ENCODE results near the gene TMEM186. TPM values are rescaled to one million over a fixed set of nuclear protein-coding genes. Genes with fewer than 3 reads are reported as not detected.

The TMEM186 gene
- total and polyA plus RNA-seq, 2 experiments from 2014 or later: 8.3 to 14.8 TPM

DNA sequence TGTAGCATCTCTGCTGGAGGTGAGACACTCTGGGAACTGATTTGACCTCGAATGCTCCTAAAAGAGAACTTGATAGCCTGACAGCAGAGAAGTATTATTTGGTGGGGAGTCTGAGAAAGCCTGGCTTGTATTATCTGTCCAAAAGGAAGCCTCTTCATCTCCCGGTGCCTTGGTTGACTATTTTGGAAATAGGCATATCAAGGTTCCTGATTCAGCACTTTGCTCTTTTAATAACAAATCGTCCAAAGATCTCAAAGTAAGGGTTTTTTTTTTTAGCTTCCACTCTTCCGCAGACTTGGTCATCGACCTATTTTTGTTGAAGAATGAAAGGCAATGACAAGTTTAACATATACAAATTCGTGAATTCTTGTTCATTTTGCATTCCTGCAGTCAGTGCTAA is 14.8 kb downstream of the TMEM186 start:
- Histone ChIP-seq H3K4me3 (no peak overlapping the region), H3K9me2 (ENCODE audit: insufficient read depth) (no peaks in the 10 kb centered on the region), H4K20me1 (replicated peaks; ENCODE audit: insufficient read depth) (no peaks in the 10 kb centered on the region), H3K79me2 (replicated peaks; ENCODE audit: insufficient read depth) (no peaks in the 10 kb centered on the region), H3K4me2 (no peak overlapping the region), H3K36me3 (ENCODE audit: insufficient read depth) (no peaks in the 10 kb centered on the region), H3K27me3 (ENCODE audit: insufficient read depth) (no peaks in the 10 kb centered on the region), H3F3A (replicated peaks; ENCODE audit: low read depth) (no peaks in the 10 kb centered on the region), H3K27ac (ENCODE audit: low read depth) (no peak overlapping the region), H2AFZ (no peak overlapping the region), H3K4me1 (ENCODE audit: insufficient read depth) (peaks cover 3% of the 10 kb centered on the region; the same call in 1 of the 2 replicates)
- TF ChIP-seq EZH2 (IDR thresholded peaks at IDR 0.05; ENCODE audit: low read depth, unreplicated experiment) (no peak), REST (IDR thresholded peaks at IDR 0.05; ENCODE audit: unreplicated experiment) (no peak), EZH2phosphoT487 (IDR thresholded peaks at IDR 0.05; ENCODE audit: unreplicated experiment) (no peak), NANOG (IDR thresholded peaks at IDR 0.05; ENCODE audit: borderline replicate concordance) (no peak), CREB1 (CRISPR knock-in tag; IDR thresholded peaks at IDR 0.05; ENCODE audit: low read depth) (no peak), ZNF331 (CRISPR knock-in tag; IDR thresholded peaks at IDR 0.05; ENCODE audit: low read depth) (no peak), JUNB (IDR thresholded peaks at IDR 0.05; ENCODE audit: unreplicated experiment) (no peak), POLR2AphosphoS5 (IDR thresholded peaks at IDR 0.05; ENCODE audit: low read depth) (no peak), STAT1 (IDR thresholded peaks at IDR 0.05; ENCODE audit: unreplicated experiment) (no peak), CTCF (conservative IDR thresholded peaks at IDR 0.05; ENCODE audit: low read depth in 2 of 2) (no peak), ZNF114 (CRISPR knock-in tag; IDR thresholded peaks at IDR 0.05) (no peak)
- TF ChIP-seq, protein P1, sequence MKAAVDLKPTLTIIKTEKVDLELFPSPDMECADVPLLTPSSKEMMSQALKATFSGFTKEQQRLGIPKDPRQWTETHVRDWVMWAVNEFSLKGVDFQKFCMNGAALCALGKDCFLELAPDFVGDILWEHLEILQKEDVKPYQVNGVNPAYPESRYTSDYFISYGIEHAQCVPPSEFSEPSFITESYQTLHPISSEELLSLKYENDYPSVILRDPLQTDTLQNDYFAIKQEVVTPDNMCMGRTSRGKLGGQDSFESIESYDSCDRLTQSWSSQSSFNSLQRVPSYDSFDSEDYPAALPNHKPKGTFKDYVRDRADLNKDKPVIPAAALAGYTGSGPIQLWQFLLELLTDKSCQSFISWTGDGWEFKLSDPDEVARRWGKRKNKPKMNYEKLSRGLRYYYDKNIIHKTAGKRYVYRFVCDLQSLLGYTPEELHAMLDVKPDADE (IDR thresholded peaks at IDR 0.05): no peak
- TF ChIP-seq, protein P2, sequence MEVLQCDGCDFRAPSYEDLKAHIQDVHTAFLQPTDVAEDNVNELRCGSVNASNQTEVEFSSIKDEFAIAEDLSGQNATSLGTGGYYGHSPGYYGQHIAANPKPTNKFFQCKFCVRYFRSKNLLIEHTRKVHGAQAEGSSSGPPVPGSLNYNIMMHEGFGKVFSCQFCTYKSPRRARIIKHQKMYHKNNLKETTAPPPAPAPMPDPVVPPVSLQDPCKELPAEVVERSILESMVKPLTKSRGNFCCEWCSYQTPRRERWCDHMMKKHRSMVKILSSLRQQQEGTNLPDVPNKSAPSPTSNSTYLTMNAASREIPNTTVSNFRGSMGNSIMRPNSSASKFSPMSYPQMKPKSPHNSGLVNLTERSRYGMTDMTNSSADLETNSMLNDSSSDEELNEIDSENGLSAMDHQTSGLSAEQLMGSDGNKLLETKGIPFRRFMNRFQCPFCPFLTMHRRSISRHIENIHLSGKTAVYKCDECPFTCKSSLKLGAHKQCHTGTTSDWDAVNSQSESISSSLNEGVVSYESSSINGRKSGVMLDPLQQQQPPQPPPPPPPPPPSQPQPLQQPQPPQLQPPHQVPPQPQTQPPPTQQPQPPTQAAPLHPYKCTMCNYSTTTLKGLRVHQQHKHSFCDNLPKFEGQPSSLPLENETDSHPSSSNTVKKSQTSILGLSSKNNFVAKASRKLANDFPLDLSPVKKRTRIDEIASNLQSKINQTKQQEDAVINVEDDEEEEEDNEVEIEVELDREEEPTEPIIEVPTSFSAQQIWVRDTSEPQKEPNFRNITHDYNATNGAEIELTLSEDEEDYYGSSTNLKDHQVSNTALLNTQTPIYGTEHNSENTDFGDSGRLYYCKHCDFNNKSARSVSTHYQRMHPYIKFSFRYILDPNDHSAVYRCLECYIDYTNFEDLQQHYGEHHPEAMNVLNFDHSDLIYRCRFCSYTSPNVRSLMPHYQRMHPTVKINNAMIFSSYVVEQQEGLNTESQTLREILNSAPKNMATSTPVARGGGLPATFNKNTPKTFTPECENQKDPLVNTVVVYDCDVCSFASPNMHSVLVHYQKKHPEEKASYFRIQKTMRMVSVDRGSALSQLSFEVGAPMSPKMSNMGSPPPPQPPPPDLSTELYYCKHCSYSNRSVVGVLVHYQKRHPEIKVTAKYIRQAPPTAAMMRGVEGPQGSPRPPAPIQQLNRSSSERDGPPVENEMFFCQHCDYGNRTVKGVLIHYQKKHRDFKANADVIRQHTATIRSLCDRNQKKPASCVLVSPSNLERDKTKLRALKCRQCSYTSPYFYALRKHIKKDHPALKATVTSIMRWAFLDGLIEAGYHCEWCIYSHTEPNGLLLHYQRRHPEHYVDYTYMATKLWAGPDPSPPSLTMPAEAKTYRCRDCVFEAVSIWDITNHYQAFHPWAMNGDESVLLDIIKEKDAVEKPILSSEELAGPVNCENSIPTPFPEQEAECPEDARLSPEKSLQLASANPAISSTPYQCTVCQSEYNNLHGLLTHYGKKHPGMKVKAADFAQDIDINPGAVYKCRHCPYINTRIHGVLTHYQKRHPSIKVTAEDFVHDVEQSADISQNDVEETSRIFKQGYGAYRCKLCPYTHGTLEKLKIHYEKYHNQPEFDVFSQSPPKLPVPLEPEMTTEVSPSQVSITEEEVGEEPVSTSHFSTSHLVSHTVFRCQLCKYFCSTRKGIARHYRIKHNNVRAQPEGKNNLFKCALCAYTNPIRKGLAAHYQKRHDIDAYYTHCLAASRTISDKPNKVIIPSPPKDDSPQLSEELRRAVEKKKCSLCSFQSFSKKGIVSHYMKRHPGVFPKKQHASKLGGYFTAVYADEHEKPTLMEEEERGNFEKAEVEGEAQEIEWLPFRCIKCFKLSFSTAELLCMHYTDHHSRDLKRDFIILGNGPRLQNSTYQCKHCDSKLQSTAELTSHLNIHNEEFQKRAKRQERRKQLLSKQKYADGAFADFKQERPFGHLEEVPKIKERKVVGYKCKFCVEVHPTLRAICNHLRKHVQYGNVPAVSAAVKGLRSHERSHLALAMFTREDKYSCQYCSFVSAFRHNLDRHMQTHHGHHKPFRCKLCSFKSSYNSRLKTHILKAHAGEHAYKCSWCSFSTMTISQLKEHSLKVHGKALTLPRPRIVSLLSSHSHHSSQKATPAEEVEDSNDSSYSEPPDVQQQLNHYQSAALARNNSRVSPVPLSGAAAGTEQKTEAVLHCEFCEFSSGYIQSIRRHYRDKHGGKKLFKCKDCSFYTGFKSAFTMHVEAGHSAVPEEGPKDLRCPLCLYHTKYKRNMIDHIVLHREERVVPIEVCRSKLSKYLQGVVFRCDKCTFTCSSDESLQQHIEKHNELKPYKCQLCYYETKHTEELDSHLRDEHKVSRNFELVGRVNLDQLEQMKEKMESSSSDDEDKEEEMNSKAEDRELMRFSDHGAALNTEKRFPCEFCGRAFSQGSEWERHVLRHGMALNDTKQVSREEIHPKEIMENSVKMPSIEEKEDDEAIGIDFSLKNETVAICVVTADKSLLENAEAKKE (CRISPR knock-in tag; IDR thresholded peaks at IDR 0.05): no peak
- no peaks in the 10 kb centered on the region for H3K36me3 Mint-ChIP-seq (ENCODE audit: low read depth)
- no peak overlapping the region for H3K4me3 Mint-ChIP-seq
- ATAC-seq (no peak), DNase-seq (ENCODE audit: low spot score) (no peak)
- no peaks in the 10 kb centered on the region for H3K9me3 Mint-ChIP-seq
- H3K4me1 Mint-ChIP-seq: no peaks in the 10 kb centered on the region; the same call in 2 of the 3 replicates
- H3K27me3 Mint-ChIP-seq (ENCODE audit: insufficient read depth, low read depth, poor library complexity): peaks cover 3% of the 10 kb centered on the region
- no peak overlapping the region for H3K27ac Mint-ChIP-seq

Data from GM23338 (cell line).